Eye (tissue), 1 donor: ENCODE results near the gene COL8A1.

ENCODE experiments used
- DNase-seq: peaks from one replicate; pipeline ENCODE4 v3.0.0-alpha.2; 2015

COL8A1 gene

GRCh38 chr3:99765042-99765942, 126.9 kb downstream of the COL8A1 start:
- DNase-seq, result no peak

- peak; percentile 42 for DNase-seq
Observed at GRCh38 chr3:99767291-99767690, 128.9 kb downstream of the COL8A1 start.

- DNase-seq, result no peak
Observed at GRCh38 chr3:99768126-99768525, 129.7 kb downstream of the COL8A1 start.

GRCh38 chr3:99768808-99769501, 130.6 kb downstream of the COL8A1 start:
- DNase-seq, result no peak

GRCh38 chr3:99772171-99772570, 133.8 kb downstream of the COL8A1 start:
- DNase-seq, result peak; percentile 91

- peak; percentile 77 for DNase-seq
Observed at GRCh38 chr3:99772671-99773070, 134.3 kb downstream of the COL8A1 start.

GRCh38 chr3:99774467-99774866, 136.1 kb downstream of the COL8A1 start:
- peak; percentile 51 for DNase-seq

- no peak for DNase-seq
Observed at GRCh38 chr3:99776516-99777209, 138.3 kb downstream of the COL8A1 start.

- DNase-seq, result no peak
Observed at GRCh38 chr3:99777210-99777549, 138.8 kb downstream of the COL8A1 start.

- no peak for DNase-seq
Observed at GRCh38 chr3:99777708-99778107, 139.3 kb downstream of the COL8A1 start.

- no peak for DNase-seq
Observed at GRCh38 chr3:99780749-99781148, 142.4 kb downstream of the COL8A1 start.

- no peak for DNase-seq
Observed at GRCh38 chr3:99781761-99782160, 143.4 kb downstream of the COL8A1 start.

GRCh38 chr3:99783011-99783573, 144.7 kb downstream of the COL8A1 start:
- DNase-seq, result peak; percentile 17

- DNase-seq, result peak; percentile 69
Observed at GRCh38 chr3:99789011-99789721, 150.8 kb downstream of the COL8A1 start.

- no peak for DNase-seq
Observed at GRCh38 chr3:99794485-99794884, 156.1 kb downstream of the COL8A1 start.

GRCh38 chr3:99795573-99795972, 157.2 kb downstream of the COL8A1 start:
- DNase-seq, result no peak

- DNase-seq, result no peak
Observed at GRCh38 chr3:99799422-99799821, 161.0 kb downstream of the COL8A1 start.

- DNase-seq, result no peak
Observed at GRCh38 chr3:99803297-99803696, 164.9 kb downstream of the COL8A1 start.

GRCh38 chr3:99805160-99805559, 166.8 kb downstream of the COL8A1 start:
- no peak for DNase-seq

GRCh38 chr3:99808163-99808794, 169.9 kb downstream of the COL8A1 start:
- peak; percentile 83 for DNase-seq

- DNase-seq, result no peak
Observed at GRCh38 chr3:99809565-99809964, 171.2 kb downstream of the COL8A1 start.

- no peak for DNase-seq
Observed at GRCh38 chr3:99810403-99810802, 172.0 kb downstream of the COL8A1 start.
